ENCODE results near the gene LIPK. TPM values are rescaled to one million over a fixed set of nuclear protein-coding genes. Genes with fewer than 3 reads are reported as not detected.
"Not testable (repeated sequence)": the region's sequence is repeated elsewhere in the genome, so short reads cannot be mapped to it uniquely, and the experiment has no call there.

LIPK gene
- polyA plus RNA-seq, 6 donors from 2014 or later = not detected

DNA sequence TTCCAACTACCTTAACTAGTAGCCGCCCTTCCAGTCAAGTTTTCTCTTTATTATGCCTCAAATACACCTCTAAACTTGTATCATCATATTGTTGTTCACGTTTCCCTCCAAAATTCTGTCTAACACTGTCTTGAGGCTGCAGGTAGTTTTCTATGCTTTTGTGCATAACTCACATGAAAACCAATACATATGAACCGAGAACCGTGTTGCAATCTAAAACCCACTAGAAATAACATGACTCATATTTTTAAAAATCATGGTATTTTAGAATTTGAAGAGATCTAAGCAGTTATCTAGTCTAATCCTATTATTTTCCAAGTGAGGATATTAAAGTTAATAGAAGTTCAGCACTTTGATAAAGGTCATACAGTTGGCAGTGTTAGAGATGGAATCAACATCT is 23.6 kb upstream of the LIPK start:
- H3K4me1 Mint-ChIP-seq = no peaks in the 10 kb centered on the region
- ATAC-seq (ENCODE audit: low read depth in 2 of 2) (no peak), DNase-seq (no peak)
- peaks cover 0 to 10% (median 4%) of the 10 kb centered on the region in 3 donors for H3K27me3 Mint-ChIP-seq
- H3K36me3 Mint-ChIP-seq = no peaks in the 10 kb centered on the region
- no peak overlapping the region for H3K4me3 Mint-ChIP-seq
- H3K27ac Mint-ChIP-seq = no peak overlapping the region
- no peaks in the 10 kb centered on the region for H3K9me3 Mint-ChIP-seq

GRCh38 chr10:88687853-88688467 is 18.1 kb upstream of the LIPK start:
- no peaks in the 10 kb centered on the region for H3K9me3 Mint-ChIP-seq
- H3K4me3 Mint-ChIP-seq = no peak overlapping the region
- no peaks in the 10 kb centered on the region for H3K36me3 Mint-ChIP-seq
- DNase-seq = no peak
- peaks cover 2 to 12% (median 11%) of the 10 kb centered on the region in 3 donors for H3K27me3 Mint-ChIP-seq
- no peaks in the 10 kb centered on the region for H3K4me1 Mint-ChIP-seq
- no peak overlapping the region for H3K27ac Mint-ChIP-seq
- no peak for ATAC-seq (ENCODE audit: low read depth in 2 of 2)

DNA sequence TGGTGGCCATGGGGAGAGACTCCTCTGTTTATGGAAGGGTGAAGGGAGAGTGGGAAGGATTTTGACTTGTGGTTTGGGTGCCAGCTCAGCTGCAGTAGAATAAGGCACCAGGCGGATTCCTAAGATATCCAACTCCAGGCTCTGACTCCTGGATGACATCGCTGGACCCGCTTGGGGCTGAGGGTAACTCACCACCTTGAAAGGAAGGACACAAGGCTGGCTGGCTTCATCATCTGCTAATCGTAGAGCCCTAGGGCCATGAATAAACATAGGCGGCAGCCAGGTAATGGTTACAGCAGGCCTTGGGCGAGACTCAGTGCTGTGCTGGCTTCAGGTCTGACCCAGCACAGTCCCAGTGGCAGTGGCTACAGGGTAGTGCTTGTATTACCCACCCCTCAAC is 16.7 kb upstream of the LIPK start:
- Mint-ChIP-seq H3K36me3 (no peaks in the 10 kb centered on the region), H3K27ac (no peak overlapping the region), H3K4me1 (no peaks in the 10 kb centered on the region)

GRCh38 chr10:88693392-88694020 is 12.5 kb upstream of the LIPK start:
- Mint-ChIP-seq H3K9me3 (no peaks in the 10 kb centered on the region), H3K4me3 (no peak overlapping the region)

More for the DNA sequence above, 16.7 kb upstream of the LIPK start:
- DNase-seq = no peak
- Mint-ChIP-seq H3K27me3 (peaks cover 0 to 12% (median 11%) of the 10 kb centered on the region in 3 donors), H3K4me3 (no peak overlapping the region), H3K9me3 (no peaks in the 10 kb centered on the region)
- ATAC-seq (ENCODE audit: low read depth in 2 of 2) = no peak

GRCh38 chr10:88702848-88703597 is 3.0 kb upstream of the LIPK start:
- Mint-ChIP-seq H3K27me3 (no peaks in the 10 kb centered on the region), H3K9me3 (no peaks in the 10 kb centered on the region), H3K4me3 (no peak overlapping the region), H3K27ac (no peak overlapping the region), H3K4me1 (no peaks in the 10 kb centered on the region), H3K36me3 (no peaks in the 10 kb centered on the region)
- ATAC-seq (ENCODE audit: low read depth in 2 of 2) = no peak
- no peak for DNase-seq

More at GRCh38 chr10:88693392-88694020, 12.5 kb upstream of the LIPK start:
- no peak for ATAC-seq (ENCODE audit: low read depth in 2 of 2)
- Mint-ChIP-seq H3K4me1 (no peaks in the 10 kb centered on the region), H3K27me3 (peaks cover 4 to 12% (median 11%) of the 10 kb centered on the region in 3 donors), H3K36me3 (no peaks in the 10 kb centered on the region), H3K27ac (no peak overlapping the region)
- DNase-seq = no peak

- H3K4me1 Mint-ChIP-seq = no peaks in the 10 kb centered on the region
Measured at GRCh38 chr10:88707429-88708155, 1.5 kb downstream of the LIPK start.

GRCh38 chr10:88709361-88709760 is 3.3 kb downstream of the LIPK start:
- H3K4me3 Mint-ChIP-seq; H3K4me1 Mint-ChIP-seq; DNase-seq; H3K36me3 Mint-ChIP-seq; ATAC-seq (ENCODE audit: low read depth in 2 of 2); H3K9me3 Mint-ChIP-seq; H3K27me3 Mint-ChIP-seq; H3K27ac Mint-ChIP-seq: not testable (repeated sequence)

More at GRCh38 chr10:88707429-88708155, 1.5 kb downstream of the LIPK start:
- no peak for DNase-seq
- Mint-ChIP-seq H3K27ac (no peak overlapping the region), H3K9me3 (no peaks in the 10 kb centered on the region), H3K4me3 (no peak overlapping the region), H3K36me3 (no peaks in the 10 kb centered on the region), H3K27me3 (no peaks in the 10 kb centered on the region)
- ATAC-seq (ENCODE audit: low read depth in 2 of 2) = no peak

- Mint-ChIP-seq H3K4me1 (no peaks in the 10 kb centered on the region), H3K9me3 (no peaks in the 10 kb centered on the region), H3K36me3 (peaks cover 0 to 5% of the 10 kb centered on the region in 2 donors), H3K4me3 (peak overlapping the region in 1 of 8 donors; percentile 10), H3K27ac (peak overlapping the region in 2 of 6 donors; percentile 28 to 43), H3K27me3 (peaks cover 0 to 13% (median 0%) of the 10 kb centered on the region in 3 donors)
- DNase-seq (no peak), ATAC-seq (ENCODE audit: low read depth in 2 of 2) (no peak)
Measured at GRCh38 chr10:88715517-88715916, 9.5 kb downstream of the LIPK start.

DNA sequence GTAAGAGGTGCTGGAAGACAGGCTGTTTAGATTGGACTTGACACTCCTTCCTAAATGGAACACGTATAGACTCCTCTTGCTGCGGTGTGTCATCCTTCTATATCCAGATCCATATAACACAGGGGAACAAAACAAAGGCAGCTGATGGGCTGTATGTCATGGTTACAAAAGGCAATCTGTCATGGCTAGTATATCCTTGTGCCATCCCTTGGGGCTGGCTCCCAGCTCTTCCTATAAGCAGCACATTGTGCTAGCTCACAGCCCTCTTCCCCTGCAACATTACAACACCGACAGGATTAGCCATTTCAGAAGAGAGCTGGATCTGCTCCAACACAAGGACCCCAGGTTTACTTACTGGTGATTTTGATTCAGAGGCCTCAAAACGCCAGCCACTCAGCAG is 15.3 kb downstream of the LIPK start:
- Mint-ChIP-seq H3K4me1 (peaks cover 4 to 7% (median 6%) of the 10 kb centered on the region in 3 donors), H3K9me3 (no peaks in the 10 kb centered on the region), H3K27me3 (peaks cover 0 to 13% (median 0%) of the 10 kb centered on the region in 3 donors), H3K36me3 (peaks cover 0 to 5% of the 10 kb centered on the region in 2 donors), H3K27ac (no peak overlapping the region), H3K4me3 (no peak overlapping the region)
- DNase-seq (no peak), ATAC-seq (ENCODE audit: low read depth in 2 of 2) (no peak)

GRCh38 chr10:88725798-88726197 is 19.7 kb downstream of the LIPK start:
- no peaks in the 10 kb centered on the region for H3K36me3 Mint-ChIP-seq
- peaks cover 0 to 6% (median 0%) of the 10 kb centered on the region in 3 donors for H3K27me3 Mint-ChIP-seq
- DNase-seq = no peak
- peak overlapping the region in 1 of 6 donors; percentile 78 for H3K27ac Mint-ChIP-seq
- H3K4me1 Mint-ChIP-seq = peaks cover 4 to 7% (median 6%) of the 10 kb centered on the region in 3 donors
- ATAC-seq (ENCODE audit: low read depth in 2 of 2) = peak in 1 of 2 donors; percentile 23
- H3K9me3 Mint-ChIP-seq = no peaks in the 10 kb centered on the region
- H3K4me3 Mint-ChIP-seq = no peak overlapping the region

GRCh38 chr10:88728107-88728763 is 22.2 kb downstream of the LIPK start:
- Mint-ChIP-seq H3K9me3 (no peaks in the 10 kb centered on the region), H3K36me3 (no peaks in the 10 kb centered on the region), H3K4me1 (peaks cover 8 to 10% (median 10%) of the 10 kb centered on the region in 3 donors), H3K27ac (no peak overlapping the region), H3K27me3 (peaks cover 0 to 6% (median 0%) of the 10 kb centered on the region in 3 donors), H3K4me3 (no peak overlapping the region)
- no peak for ATAC-seq (ENCODE audit: low read depth in 2 of 2)
- DNase-seq = no peak

DNA sequence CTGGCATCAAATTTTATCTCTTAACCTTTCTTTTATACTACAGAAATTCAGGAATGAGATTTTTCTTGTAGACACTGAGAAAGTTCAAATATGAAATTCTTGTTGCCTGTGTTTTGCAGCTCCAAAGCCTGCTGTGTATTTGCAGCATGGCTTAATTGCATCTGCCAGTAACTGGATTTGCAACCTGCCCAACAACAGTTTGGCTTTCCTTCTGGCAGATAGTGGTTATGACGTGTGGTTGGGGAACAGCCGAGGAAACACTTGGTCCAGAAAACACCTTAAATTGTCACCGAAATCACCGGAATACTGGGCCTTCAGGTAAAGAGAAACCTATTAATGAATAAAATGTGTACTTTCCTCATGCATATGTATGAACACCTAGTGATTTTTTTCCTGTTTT is 24.8 kb downstream of the LIPK start:
- Mint-ChIP-seq H3K9me3 (no peaks in the 10 kb centered on the region), H3K4me3 (no peak overlapping the region), H3K27me3 (peaks cover 0 to 6% (median 0%) of the 10 kb centered on the region in 3 donors), H3K36me3 (no peaks in the 10 kb centered on the region), H3K27ac (no peak overlapping the region), H3K4me1 (peaks cover 11 to 19% (median 11%) of the 10 kb centered on the region in 3 donors)
- DNase-seq (no peak), ATAC-seq (ENCODE audit: low read depth in 2 of 2) (no peak)

GRCh38 chr10:88731296-88731695 is 25.2 kb downstream of the LIPK start:
- peaks cover 0 to 6% (median 0%) of the 10 kb centered on the region in 3 donors for H3K27me3 Mint-ChIP-seq

More at GRCh38 chr10:88731296-88731695, 25.2 kb downstream of the LIPK start:
- no peaks in the 10 kb centered on the region for H3K36me3 Mint-ChIP-seq
- peak overlapping the region in 1 of 6 donors; percentile 8 for H3K27ac Mint-ChIP-seq
- H3K4me1 Mint-ChIP-seq = peaks cover 7 to 16% (median 10%) of the 10 kb centered on the region in 3 donors
- no peak overlapping the region for H3K4me3 Mint-ChIP-seq
- ATAC-seq (ENCODE audit: low read depth in 2 of 2) (peak in 1 of 2 donors; percentile 48), DNase-seq (no peak)
- no peaks in the 10 kb centered on the region for H3K9me3 Mint-ChIP-seq

Data from naive B cell (primary cell).